C4-2B (cell line): ENCODE results near the gene ZFP57.

Experiments used
- ZFX ChIP-seq: fragments of 450-650 bp; IDR thresholded peaks from 2 replicates; pipeline ENCODE4 v1.6.1; 2017
- TF ChIP-seq, protein P1 (sequence below): fragments of 450-650 bp; conservative IDR thresholded peaks from 2 replicates; pipeline ENCODE4 v1.5.1; 2017; ENCODE audit warnings: mild to moderate bottlenecking

DNA sequence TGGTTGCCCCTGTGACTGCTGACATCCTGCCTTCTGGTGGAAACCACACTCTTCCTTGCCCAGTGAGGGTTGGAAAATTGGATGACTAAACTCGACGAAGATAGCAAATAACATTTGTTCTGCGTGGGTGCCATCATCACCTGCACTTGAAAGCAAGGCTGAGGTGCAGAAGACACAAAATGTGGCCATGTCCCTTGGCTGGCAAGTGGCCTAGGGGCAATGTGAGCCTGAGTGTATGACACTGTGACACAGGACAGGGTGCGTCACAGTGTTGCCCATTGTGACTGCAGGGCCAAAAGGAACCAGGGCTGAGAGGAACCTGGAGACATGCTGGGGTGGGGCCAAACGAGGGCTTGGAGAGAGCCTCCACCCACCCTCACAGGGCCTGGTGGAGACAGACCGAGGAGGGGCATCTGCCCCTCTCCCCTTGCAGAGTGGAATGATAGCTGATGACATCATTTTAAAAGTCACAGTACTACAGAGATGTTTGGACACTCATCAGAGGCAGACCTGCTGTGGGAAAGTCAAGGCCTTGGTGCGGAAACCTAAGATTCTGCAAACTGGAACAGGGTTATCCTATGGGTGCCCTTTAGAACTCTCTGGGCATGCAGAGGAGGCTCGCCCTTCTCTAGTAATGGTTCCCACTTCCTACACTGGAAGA is 29.5 kb upstream of the ZFP57 start:
- no peak for TF ChIP-seq ZFX
- TF ChIP-seq, protein P1, sequence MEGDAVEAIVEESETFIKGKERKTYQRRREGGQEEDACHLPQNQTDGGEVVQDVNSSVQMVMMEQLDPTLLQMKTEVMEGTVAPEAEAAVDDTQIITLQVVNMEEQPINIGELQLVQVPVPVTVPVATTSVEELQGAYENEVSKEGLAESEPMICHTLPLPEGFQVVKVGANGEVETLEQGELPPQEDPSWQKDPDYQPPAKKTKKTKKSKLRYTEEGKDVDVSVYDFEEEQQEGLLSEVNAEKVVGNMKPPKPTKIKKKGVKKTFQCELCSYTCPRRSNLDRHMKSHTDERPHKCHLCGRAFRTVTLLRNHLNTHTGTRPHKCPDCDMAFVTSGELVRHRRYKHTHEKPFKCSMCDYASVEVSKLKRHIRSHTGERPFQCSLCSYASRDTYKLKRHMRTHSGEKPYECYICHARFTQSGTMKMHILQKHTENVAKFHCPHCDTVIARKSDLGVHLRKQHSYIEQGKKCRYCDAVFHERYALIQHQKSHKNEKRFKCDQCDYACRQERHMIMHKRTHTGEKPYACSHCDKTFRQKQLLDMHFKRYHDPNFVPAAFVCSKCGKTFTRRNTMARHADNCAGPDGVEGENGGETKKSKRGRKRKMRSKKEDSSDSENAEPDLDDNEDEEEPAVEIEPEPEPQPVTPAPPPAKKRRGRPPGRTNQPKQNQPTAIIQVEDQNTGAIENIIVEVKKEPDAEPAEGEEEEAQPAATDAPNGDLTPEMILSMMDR = no peak
